Nephron (organoid): Measurements from ENCODE around the gene TRPC4AP.

ENCODE experiments used
- H3K27ac Mint-ChIP-seq, 3 experiments: 2 replicates each; pipeline ENCODE4 v1.8.0; 2020; ENCODE audit warnings: mixed read lengths in 3 of 3, mild to moderate bottlenecking in 2 of 3, moderate library complexity in 1 of 3
- H3K27me3 Mint-ChIP-seq: 2 replicates; pipeline ENCODE4 v1.8.0; 2021; ENCODE audit warnings: low read depth, mild to moderate bottlenecking, moderate library complexity, mixed read lengths
- H3K36me3 Mint-ChIP-seq: 2 replicates; pipeline ENCODE4 v1.8.0; 2020; ENCODE audit warnings: low read depth, mixed read lengths
- H3K4me1 Mint-ChIP-seq: 2 replicates; pipeline ENCODE4 v1.8.0; 2020; ENCODE audit warnings: mixed read lengths
- H3K4me3 Mint-ChIP-seq, 3 experiments: 2 replicates each; pipeline ENCODE4 v1.8.0; 2020; ENCODE audit warnings: mild to moderate bottlenecking in 3 of 3, mixed read lengths in 3 of 3, moderate library complexity in 2 of 3
- H3K9me3 Mint-ChIP-seq: 2 replicates; pipeline ENCODE4 v1.8.0; 2020; ENCODE audit warnings: mixed read lengths
- CTCF ChIP-seq, 3 experiments: fragments of 200-600 bp; sonication (generic); IDR thresholded peaks; one replicate each; pipeline ENCODE4 v1.5.0; 2021; ENCODE audit warnings: antibody characterized with exemption in 3 of 3; ENCODE audit not compliant: unreplicated experiment in 3 of 3

Gene TRPC4AP

GRCh38 chr20:35007891-35008290 lies 84.7 kb downstream of the TRPC4AP start:
- Mint-ChIP-seq H3K4me1 (no peaks in the 10 kb centered on the region), H3K27me3 (no peaks in the 10 kb centered on the region), H3K36me3 (peaks cover 63% of the 10 kb centered on the region), H3K9me3 (no peaks in the 10 kb centered on the region), H3K27ac (no peak overlapping the region), H3K4me3 (no peak overlapping the region)
- TF ChIP-seq CTCF (IDR thresholded peaks at IDR 0.05; ENCODE audit: unreplicated experiment in 3 of 3), result no peak

GRCh38 chr20:35007413-35007812 lies 85.2 kb downstream of the TRPC4AP start:
- Mint-ChIP-seq H3K4me1 (no peaks in the 10 kb centered on the region), H3K27ac (no peak overlapping the region), H3K27me3 (no peaks in the 10 kb centered on the region), H3K4me3 (no peak overlapping the region), H3K9me3 (no peaks in the 10 kb centered on the region), H3K36me3 (peaks cover 63% of the 10 kb centered on the region)
- no peak for TF ChIP-seq CTCF (IDR thresholded peaks at IDR 0.05; ENCODE audit: unreplicated experiment in 3 of 3)

GRCh38 chr20:35006531-35006971 lies 86.1 kb downstream of the TRPC4AP start:
- TF ChIP-seq CTCF (IDR thresholded peaks at IDR 0.05; ENCODE audit: unreplicated experiment in 3 of 3), result no peak
- Mint-ChIP-seq H3K27ac (no peak overlapping the region), H3K4me1 (no peaks in the 10 kb centered on the region), H3K27me3 (no peaks in the 10 kb centered on the region), H3K36me3 (peaks cover 58% of the 10 kb centered on the region), H3K9me3 (no peaks in the 10 kb centered on the region), H3K4me3 (no peak overlapping the region)

GRCh38 chr20:35006009-35006408 lies 86.6 kb downstream of the TRPC4AP start:
- no peak overlapping the region for H3K27ac Mint-ChIP-seq
- no peaks in the 10 kb centered on the region for H3K27me3 Mint-ChIP-seq
- no peak for TF ChIP-seq CTCF (IDR thresholded peaks at IDR 0.05; ENCODE audit: unreplicated experiment in 3 of 3)
- H3K9me3 Mint-ChIP-seq, result no peaks in the 10 kb centered on the region
- H3K36me3 Mint-ChIP-seq, result peaks cover 56% of the 10 kb centered on the region
- no peak overlapping the region for H3K4me3 Mint-ChIP-seq
- H3K4me1 Mint-ChIP-seq, result no peaks in the 10 kb centered on the region

GRCh38 chr20:35005463-35005961 lies 87.1 kb downstream of the TRPC4AP start:
- peaks cover 57% of the 10 kb centered on the region for H3K36me3 Mint-ChIP-seq
- H3K9me3 Mint-ChIP-seq, result no peaks in the 10 kb centered on the region
- H3K27me3 Mint-ChIP-seq, result no peaks in the 10 kb centered on the region
- H3K4me1 Mint-ChIP-seq, result no peaks in the 10 kb centered on the region
- H3K27ac Mint-ChIP-seq, result no peak overlapping the region
- no peak for TF ChIP-seq CTCF (IDR thresholded peaks at IDR 0.05; ENCODE audit: unreplicated experiment in 3 of 3)
- no peak overlapping the region for H3K4me3 Mint-ChIP-seq

GRCh38 chr20:35004749-35005462 lies 87.7 kb downstream of the TRPC4AP start:
- no peak overlapping the region for H3K4me3 Mint-ChIP-seq
- H3K9me3 Mint-ChIP-seq, result no peaks in the 10 kb centered on the region
- no peaks in the 10 kb centered on the region for H3K27me3 Mint-ChIP-seq
- no peaks in the 10 kb centered on the region for H3K4me1 Mint-ChIP-seq
- H3K27ac Mint-ChIP-seq, result no peak overlapping the region
- peaks cover 54% of the 10 kb centered on the region for H3K36me3 Mint-ChIP-seq
- no peak for TF ChIP-seq CTCF (IDR thresholded peaks at IDR 0.05; ENCODE audit: unreplicated experiment in 3 of 3)
